Trophoblast cell (in vitro differentiated cells and primary cell): Measurements from ENCODE around the gene KCNAB2.

Experiments used
- DNase-seq, 2 donors: peaks; one replicate each; pipeline ENCODE4 v3.0.0-alpha.2; 2016
- H2AFZ ChIP-seq: 2 replicates; pipeline ENCODE4 v1.6.1; 2013; ENCODE audit warnings: low read length, moderate library complexity, mild to moderate bottlenecking; ENCODE audit not compliant: insufficient read depth, poor library complexity
- H2AK5ac ChIP-seq: 2 replicates; pipeline ENCODE4 v1.6.1; 2013; ENCODE audit warnings: mild to moderate bottlenecking, low read length
- H2BK120ac ChIP-seq: 2 replicates; pipeline ENCODE4 v1.6.1; 2013; ENCODE audit warnings: low read length, mild to moderate bottlenecking, moderate library complexity; ENCODE audit not compliant: insufficient read depth, poor library complexity
- H2BK12ac ChIP-seq: 2 replicates; pipeline ENCODE4 v1.6.1; 2013; ENCODE audit warnings: mild to moderate bottlenecking, low read length, moderate library complexity
- H2BK5ac ChIP-seq: 2 replicates; pipeline ENCODE4 v1.6.1; 2013; ENCODE audit warnings: low read length, low read depth, moderate library complexity, mild to moderate bottlenecking; ENCODE audit not compliant: poor library complexity
- H3K14ac ChIP-seq: 2 replicates; pipeline ENCODE4 v1.6.1; 2013; ENCODE audit warnings: mild to moderate bottlenecking, low read length
- H3K18ac ChIP-seq: 2 replicates; pipeline ENCODE4 v1.6.1; 2013; ENCODE audit warnings: mild to moderate bottlenecking, low read length
- H3K23ac ChIP-seq: 2 replicates; pipeline ENCODE4 v1.6.1; 2013; ENCODE audit warnings: low read length
- H3K27ac ChIP-seq: 2 replicates; pipeline ENCODE4 v1.5.1; 2013; ENCODE audit warnings: low read depth, mild to moderate bottlenecking, inconsistent platforms, low read length, moderate library complexity
- H3K27me3 ChIP-seq: 2 replicates; pipeline ENCODE4 v1.6.1; 2013; ENCODE audit warnings: inconsistent platforms, mild to moderate bottlenecking, low read length, moderate library complexity; ENCODE audit not compliant: insufficient read depth
- H3K36me3 ChIP-seq, 2 experiments: 1 replicate in 1 of 2; 2 replicates in 1 of 2; pipeline ENCODE4 v1.6.1; 2013; ENCODE audit warnings: low read length in 2 of 2, mild to moderate bottlenecking in 2 of 2, moderate library complexity in 1 of 2; ENCODE audit not compliant: insufficient read depth in 2 of 2, control insufficient read depth in 1 of 2
- H3K4ac ChIP-seq: 2 replicates; pipeline ENCODE4 v1.6.1; 2013; ENCODE audit warnings: low read depth, mild to moderate bottlenecking, low read length, moderate library complexity
- H3K4me1 ChIP-seq, 2 experiments: 1 replicate in 1 of 2; 2 replicates in 1 of 2; pipeline ENCODE4 v1.6.1; 2013; ENCODE audit warnings: low read length in 2 of 2, mild to moderate bottlenecking in 2 of 2, moderate library complexity in 1 of 2; ENCODE audit not compliant: insufficient read depth in 2 of 2, control insufficient read depth in 1 of 2
- H3K4me2 ChIP-seq: 2 replicates; pipeline ENCODE4 v1.6.1; 2013; ENCODE audit warnings: inconsistent platforms, mild to moderate bottlenecking, low read length, moderate library complexity
- H3K4me3 ChIP-seq: 2 replicates; pipeline ENCODE4 v1.5.1; 2013; ENCODE audit warnings: mild to moderate bottlenecking, low read depth, low read length, inconsistent platforms
- H3K79me1 ChIP-seq: one replicate; pipeline ENCODE4 v1.6.1; 2013; ENCODE audit warnings: low read length
- H3K79me2 ChIP-seq: 2 replicates; pipeline ENCODE4 v1.6.1; 2013; ENCODE audit warnings: low read length, mild to moderate bottlenecking; ENCODE audit not compliant: control insufficient read depth, insufficient read depth, poor library complexity
- H3K9ac ChIP-seq: 2 replicates; pipeline ENCODE4 v1.6.1; 2013; ENCODE audit warnings: mild to moderate bottlenecking, low read length
- H3K9me3 ChIP-seq: 2 replicates; pipeline ENCODE4 v1.6.1; 2013; ENCODE audit warnings: low read depth, mild to moderate bottlenecking, control low read depth, inconsistent platforms, low read length; ENCODE audit not compliant: insufficient read depth
- H4K12ac ChIP-seq: 2 replicates; pipeline ENCODE4 v1.6.1; 2013; ENCODE audit warnings: low read depth, mild to moderate bottlenecking, low read length, moderate library complexity
- H4K8ac ChIP-seq: 2 replicates; pipeline ENCODE4 v1.6.1; 2013; ENCODE audit warnings: low read depth, mild to moderate bottlenecking, low read length, moderate library complexity
- H4K91ac ChIP-seq: one replicate; pipeline ENCODE4 v1.6.1; 2013; ENCODE audit warnings: low read depth, mild to moderate bottlenecking, low read length, moderate library complexity
- WGBS: extraction: QIAGEN DNeasy Blood & Tissue Kit; methylation state at CpG from one replicate; pipeline ENCODE4 v1.1.7; 2013; ENCODE audit warnings: missing lambda C conversion rate; ENCODE audit not compliant: insufficient read length, insufficient coverage; ENCODE audit errors: extremely low coverage; 5-methylcytosine and 5-hydroxymethylcytosine counted together

KCNAB2 gene

DNA sequence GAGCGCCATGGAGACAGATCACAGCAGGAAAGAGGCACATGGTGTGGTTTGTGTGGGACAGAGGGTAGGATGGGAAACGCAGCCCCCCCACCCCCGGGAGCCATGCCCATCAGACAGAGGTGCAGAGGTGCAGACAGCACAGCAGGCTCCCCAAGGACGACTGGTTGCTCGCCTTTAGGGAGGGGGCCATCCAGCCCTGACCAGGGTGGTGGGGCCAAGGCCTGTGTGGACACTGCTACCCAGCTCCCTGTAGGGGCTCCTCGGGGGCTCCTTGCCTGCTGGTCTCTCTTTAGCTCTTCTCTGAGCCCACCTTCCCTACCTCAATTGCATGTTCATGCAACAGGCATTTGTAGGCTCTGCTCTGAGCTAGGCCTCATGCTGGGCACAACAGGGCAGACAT is 3.7 kb downstream of the KCNAB2 start:
- Histone ChIP-seq H3K79me2 (no peaks in the 10 kb centered on the region), H4K8ac (no peak overlapping the region), H3K23ac (no peak overlapping the region), H3K4me1 (no peaks in the 10 kb centered on the region), H3K9ac (no peak overlapping the region), H2BK5ac (no peak overlapping the region), H3K14ac (no peak overlapping the region), H3K4me3 (no peak overlapping the region), H3K79me1 (no peaks in the 10 kb centered on the region), H3K27me3 (no peaks in the 10 kb centered on the region), H2AFZ (no peak overlapping the region), H3K9me3 (no peaks in the 10 kb centered on the region), H2BK12ac (no peak overlapping the region), H3K18ac (no peak overlapping the region), H2AK5ac (no peak overlapping the region), H3K27ac (no peak overlapping the region), H4K91ac (no peak overlapping the region), H4K12ac (no peak overlapping the region), H3K4me2 (no peak overlapping the region), H3K4ac (no peak overlapping the region), H2BK120ac (no peak overlapping the region), H3K36me3 (no peaks in the 10 kb centered on the region)
- WGBS = no CpG with 5 or more reads among the region's 6 CpGs
- DNase-seq = no peak

DNA sequence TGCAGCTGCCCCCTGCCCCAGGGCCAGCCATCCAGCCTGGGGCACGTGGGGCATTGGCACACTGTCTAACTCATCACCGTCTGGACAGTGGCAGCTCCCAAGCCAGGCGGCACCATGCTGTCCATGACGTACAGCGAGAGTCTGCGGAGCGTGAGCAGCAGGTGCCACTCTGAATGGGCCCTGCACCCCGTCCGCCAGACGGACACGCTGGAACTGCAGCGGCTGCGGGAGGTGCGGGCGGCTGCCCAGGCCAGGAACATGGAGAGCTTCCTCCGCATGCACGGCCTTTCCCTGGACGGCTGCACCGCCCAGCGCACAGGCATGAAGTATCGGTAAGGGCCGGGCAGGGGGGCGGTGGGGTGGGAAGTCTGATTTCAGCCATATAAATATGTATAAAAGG is 5.7 kb downstream of the KCNAB2 start:
- no peak overlapping the region for H2BK120ac ChIP-seq
- no peak overlapping the region for H2BK5ac ChIP-seq
- H2AFZ ChIP-seq = no peak overlapping the region
- H3K9ac ChIP-seq = no peak overlapping the region
- H3K27ac ChIP-seq = no peak overlapping the region
- WGBS = no CpG with 5 or more reads among the region's 23 CpGs
- H3K14ac ChIP-seq = no peak overlapping the region
- H3K9me3 ChIP-seq = no peaks in the 10 kb centered on the region
- no peaks in the 10 kb centered on the region for H3K36me3 ChIP-seq
- no peak overlapping the region for H3K4me2 ChIP-seq
- H3K23ac ChIP-seq = no peak overlapping the region
- H3K4ac ChIP-seq = no peak overlapping the region
- no peaks in the 10 kb centered on the region for H3K4me1 ChIP-seq
- H3K18ac ChIP-seq = no peak overlapping the region
- H2BK12ac ChIP-seq = no peak overlapping the region
- H2AK5ac ChIP-seq = no peak overlapping the region
- H4K12ac ChIP-seq = no peak overlapping the region
- no peaks in the 10 kb centered on the region for H3K27me3 ChIP-seq
- DNase-seq = no peak
- no peak overlapping the region for H3K4me3 ChIP-seq
- no peak overlapping the region for H4K91ac ChIP-seq
- no peaks in the 10 kb centered on the region for H3K79me1 ChIP-seq
- no peaks in the 10 kb centered on the region for H3K79me2 ChIP-seq
- no peak overlapping the region for H4K8ac ChIP-seq

DNA sequence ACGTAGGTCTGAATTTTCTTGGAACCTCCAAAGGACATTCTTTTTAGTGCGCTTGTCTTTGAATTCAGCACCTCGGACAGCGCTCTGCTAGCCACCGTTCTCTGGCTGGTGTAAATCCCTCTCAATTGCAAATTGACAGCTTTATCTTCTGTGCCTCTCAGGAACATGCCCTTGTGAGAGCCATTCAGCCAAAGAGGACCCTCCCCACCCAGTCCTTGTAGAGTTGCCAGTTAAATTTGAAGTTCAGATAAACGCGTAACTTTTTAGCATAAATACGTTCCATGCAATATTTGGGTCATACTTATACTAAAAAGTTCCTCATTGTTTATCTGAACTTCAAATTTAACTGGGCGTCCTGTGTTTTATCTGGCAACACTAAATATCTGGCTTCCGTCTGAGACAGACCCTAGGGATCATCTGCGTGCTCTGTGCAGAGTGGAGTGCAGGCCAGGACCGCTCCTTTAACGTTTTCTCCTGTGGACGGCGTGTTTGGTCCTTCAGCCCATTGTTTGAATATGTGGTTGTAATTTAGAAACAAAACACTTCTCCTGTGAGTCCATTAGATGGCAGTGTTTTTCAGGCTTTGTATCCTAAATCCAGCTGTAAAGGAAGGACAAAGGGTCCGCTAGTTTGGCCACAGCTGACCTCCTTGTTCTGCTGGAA is 7.0 kb downstream of the KCNAB2 start:
- peak; percentile 49 to 89 for DNase-seq
- Histone ChIP-seq H4K8ac (no peak overlapping the region), H3K9ac (no peak overlapping the region), H3K79me2 (no peaks in the 10 kb centered on the region), H2BK120ac (no peak overlapping the region), H4K12ac (no peak overlapping the region), H3K27me3 (no peaks in the 10 kb centered on the region), H3K9me3 (no peaks in the 10 kb centered on the region), H4K91ac (no peak overlapping the region), H3K18ac (no peak overlapping the region), H3K23ac (no peak overlapping the region), H2BK5ac (no peak overlapping the region), H3K4me2 (no peak overlapping the region), H2AFZ (no peak overlapping the region), H3K4me3 (no peak overlapping the region), H2AK5ac (no peak overlapping the region), H3K36me3 (no peaks in the 10 kb centered on the region), H3K79me1 (no peaks in the 10 kb centered on the region), H3K14ac (no peak overlapping the region), H3K4ac (no peak overlapping the region), H2BK12ac (no peak overlapping the region), H3K4me1 (no peaks in the 10 kb centered on the region), H3K27ac (no peak overlapping the region)
- no CpG with 5 or more reads among the region's 16 CpGs for WGBS

DNA sequence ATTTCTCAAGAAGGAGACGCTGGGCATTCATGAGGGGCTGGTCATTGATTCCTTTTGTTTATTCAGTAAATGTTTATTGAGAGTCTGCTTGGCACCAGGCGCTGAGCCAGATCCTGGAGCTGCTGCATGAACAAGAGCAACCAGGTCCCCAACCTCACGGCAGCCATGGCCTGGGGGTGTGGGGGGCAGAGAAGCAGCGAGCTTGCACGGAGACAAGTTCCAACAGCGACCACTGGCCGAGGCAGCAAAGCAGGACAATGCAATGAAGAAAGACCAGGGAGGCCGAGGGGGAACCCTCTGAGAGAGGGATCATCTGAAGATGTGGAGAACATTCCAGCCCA is 7.5 kb downstream of the KCNAB2 start:
- H4K91ac ChIP-seq = no peak overlapping the region
- no peak overlapping the region for H3K27ac ChIP-seq
- no peaks in the 10 kb centered on the region for H3K27me3 ChIP-seq
- no peak overlapping the region for H2AFZ ChIP-seq
- H3K36me3 ChIP-seq = no peaks in the 10 kb centered on the region
- no peak overlapping the region for H3K4me3 ChIP-seq
- no peak overlapping the region for H3K23ac ChIP-seq
- no peaks in the 10 kb centered on the region for H3K79me1 ChIP-seq
- H2AK5ac ChIP-seq = no peak overlapping the region
- H3K4ac ChIP-seq = no peak overlapping the region
- H2BK120ac ChIP-seq = no peak overlapping the region
- H3K14ac ChIP-seq = no peak overlapping the region
- H4K8ac ChIP-seq = no peak overlapping the region
- no peak for DNase-seq
- no peak overlapping the region for H2BK5ac ChIP-seq
- no peak overlapping the region for H2BK12ac ChIP-seq
- no peaks in the 10 kb centered on the region for H3K9me3 ChIP-seq
- H4K12ac ChIP-seq = no peak overlapping the region
- no peak overlapping the region for H3K18ac ChIP-seq
- peaks cover 0 to under 1% of the 10 kb centered on the region in 2 experiments for H3K4me1 ChIP-seq
- no peak overlapping the region for H3K4me2 ChIP-seq
- H3K9ac ChIP-seq = no peak overlapping the region
- no CpG with 5 or more reads among the region's 8 CpGs for WGBS
- H3K79me2 ChIP-seq = no peaks in the 10 kb centered on the region
